ENCODE measurements around the gene DRAXIN.

The DRAXIN gene

GRCh38 chr1:11654939-11655808, 36.3 kb upstream of the DRAXIN start:
- no peak for DNase-seq (ENCODE audit: low read depth in 2 of 2)

GRCh38 chr1:11657654-11658053, 33.9 kb upstream of the DRAXIN start:
- no peak for DNase-seq (ENCODE audit: low read depth in 2 of 2)

- DNase-seq (ENCODE audit: low read depth in 2 of 2) = no peak
Observed at GRCh38 chr1:11658542-11658941, 33.0 kb upstream of the DRAXIN start.

GRCh38 chr1:11659748-11660147, 31.8 kb upstream of the DRAXIN start:
- no peak for DNase-seq (ENCODE audit: low read depth in 2 of 2)

GRCh38 chr1:11661103-11661502, 30.4 kb upstream of the DRAXIN start:
- DNase-seq (ENCODE audit: low read depth in 2 of 2) = no peak

GRCh38 chr1:11664336-11665065, 27.0 kb upstream of the DRAXIN start:
- DNase-seq (ENCODE audit: low read depth in 2 of 2) = peak; percentile 36 to 56

GRCh38 chr1:11668516-11668915, 23.0 kb upstream of the DRAXIN start:
- DNase-seq (ENCODE audit: low read depth in 2 of 2) = no peak

GRCh38 chr1:11670747-11671146, 20.8 kb upstream of the DRAXIN start:
- no peak for DNase-seq (ENCODE audit: low read depth in 2 of 2)

GRCh38 chr1:11671205-11671543, 20.3 kb upstream of the DRAXIN start:
- no peak for DNase-seq (ENCODE audit: low read depth in 2 of 2)

GRCh38 chr1:11671544-11672286, 19.8 kb upstream of the DRAXIN start:
- DNase-seq (ENCODE audit: low read depth in 2 of 2) = no peak

- no peak for DNase-seq (ENCODE audit: low read depth in 2 of 2)
Observed at GRCh38 chr1:11673089-11673769, 18.3 kb upstream of the DRAXIN start.

- no peak for DNase-seq (ENCODE audit: low read depth in 2 of 2)
Observed at GRCh38 chr1:11674488-11674887, 17.0 kb upstream of the DRAXIN start.

GRCh38 chr1:11675325-11675724, 16.2 kb upstream of the DRAXIN start:
- no peak for DNase-seq (ENCODE audit: low read depth in 2 of 2)

- no peak for DNase-seq (ENCODE audit: low read depth in 2 of 2)
Observed at GRCh38 chr1:11676386-11677103, 15.0 kb upstream of the DRAXIN start.

- DNase-seq (ENCODE audit: low read depth in 2 of 2) = no peak
Observed at GRCh38 chr1:11678442-11678841, 13.1 kb upstream of the DRAXIN start.

GRCh38 chr1:11680270-11681070, 11.0 kb upstream of the DRAXIN start:
- DNase-seq (ENCODE audit: low read depth in 2 of 2) = no peak

GRCh38 chr1:11681071-11681771, 10.3 kb upstream of the DRAXIN start, which contains the start of gene MAD2L2:
TSS of gene MAD2L2 (minus strand) at chr1:11681148. CDS start at chr1:11680601, 547 bp downstream.
- peak; percentile 78 to 82 for DNase-seq (ENCODE audit: low read depth in 2 of 2)

GRCh38 chr1:11682287-11682771, 9.2 kb upstream of the DRAXIN start:
- DNase-seq (ENCODE audit: low read depth in 2 of 2) = no peak

- DNase-seq (ENCODE audit: low read depth in 2 of 2) = no peak
Observed at GRCh38 chr1:11682799-11683198, 8.7 kb upstream of the DRAXIN start.

All from activated CD8-positive, alpha-beta memory T cell treated with anti-CD3 and anti-CD28 coated beads for 4 hours (primary cell).